ENCODE measurements around the gene PRICKLE2. TPM values are rescaled to one million over a fixed set of nuclear protein-coding genes. Genes with fewer than 3 reads are reported as not detected.

Gene PRICKLE2
- total and polyA plus RNA-seq, 2 experiments from 2014 or later = 1.1 to 12.5 TPM

- Histone ChIP-seq H3F3A (replicated peaks; ENCODE audit: low read depth) (no peaks in the 10 kb centered on the region), H3K9me2 (ENCODE audit: insufficient read depth) (no peaks in the 10 kb centered on the region; the same call in 1 of the 2 replicates), H2AFZ (no peak overlapping the region), H3K4me1 (ENCODE audit: insufficient read depth) (peaks cover 30% of the 10 kb centered on the region), H3K36me3 (ENCODE audit: insufficient read depth) (no peaks in the 10 kb centered on the region), H3K27me3 (ENCODE audit: insufficient read depth) (no peaks in the 10 kb centered on the region), H3K4me3 (0 out of 2 replicates have a peak overlapping the region, but pooled peaks have one; percentile 12), H3K27ac (ENCODE audit: low read depth) (peak overlapping the region; percentile 73), H3K79me2 (replicated peaks; ENCODE audit: insufficient read depth) (no peaks in the 10 kb centered on the region), H3K4me2 (peak overlapping the region; percentile 55), H4K20me1 (replicated peaks; ENCODE audit: insufficient read depth) (no peaks in the 10 kb centered on the region)
- peaks cover 2% of the 10 kb centered on the region for H3K27me3 Mint-ChIP-seq (ENCODE audit: insufficient read depth, low read depth, poor library complexity)
- peak; percentile 91 for ATAC-seq
- TF ChIP-seq CTCF (conservative IDR thresholded peaks at IDR 0.05; ENCODE audit: low read depth in 2 of 2) (peak in 1 of 2 experiments; percentile 23; a peak in 2 of 4 replicates), REST (IDR thresholded peaks at IDR 0.05; ENCODE audit: unreplicated experiment) (no peak)
- no peak overlapping the region for H3K4me3 Mint-ChIP-seq
- peaks cover 45% of the 10 kb centered on the region for H3K4me1 Mint-ChIP-seq
- H3K27ac Mint-ChIP-seq = peak overlapping the region; percentile 78
- H3K9me3 Mint-ChIP-seq = no peaks in the 10 kb centered on the region; the same call in 2 of the 3 replicates
- H3K36me3 Mint-ChIP-seq (ENCODE audit: low read depth) = no peaks in the 10 kb centered on the region
- DNase-seq (ENCODE audit: low spot score) = peak; percentile 74
Measured at GRCh38 chr3:64094713-64095079, 130.6 kb downstream of the PRICKLE2 start.

GRCh38 chr3:64093825-64094712, 131.2 kb downstream of the PRICKLE2 start:
- Mint-ChIP-seq H3K4me1 (peaks cover 49% of the 10 kb centered on the region), H3K36me3 (ENCODE audit: low read depth) (no peaks in the 10 kb centered on the region), H3K9me3 (no peaks in the 10 kb centered on the region; the same call in 2 of the 3 replicates), H3K4me3 (no peak overlapping the region), H3K27ac (peak overlapping the region; percentile 86), H3K27me3 (ENCODE audit: insufficient read depth, low read depth, poor library complexity) (peaks cover 2% of the 10 kb centered on the region)
- Histone ChIP-seq H3F3A (replicated peaks; ENCODE audit: low read depth) (no peaks in the 10 kb centered on the region), H3K4me3 (0 out of 2 replicates have a peak overlapping the region, but pooled peaks have one; percentile 12), H3K4me1 (ENCODE audit: insufficient read depth) (peaks cover 30% of the 10 kb centered on the region), H3K27me3 (ENCODE audit: insufficient read depth) (no peaks in the 10 kb centered on the region), H3K4me2 (peak overlapping the region; percentile 55), H3K27ac (ENCODE audit: low read depth) (peak overlapping the region; percentile 73; the same call in 1 of the 2 replicates), H2AFZ (no peak overlapping the region), H3K79me2 (replicated peaks; ENCODE audit: insufficient read depth) (no peaks in the 10 kb centered on the region), H3K36me3 (ENCODE audit: insufficient read depth) (no peaks in the 10 kb centered on the region), H4K20me1 (replicated peaks; ENCODE audit: insufficient read depth) (no peaks in the 10 kb centered on the region), H3K9me2 (ENCODE audit: insufficient read depth) (no peaks in the 10 kb centered on the region; the same call in 1 of the 2 replicates)
- ATAC-seq (peak; percentile 17; the same call in 2 of the 3 replicates), DNase-seq (ENCODE audit: low spot score) (no peak)
- TF ChIP-seq ZNF114 (CRISPR knock-in tag; IDR thresholded peaks at IDR 0.05) (no peak), STAT1 (IDR thresholded peaks at IDR 0.05; ENCODE audit: unreplicated experiment) (no peak), EZH2phosphoT487 (IDR thresholded peaks at IDR 0.05; ENCODE audit: unreplicated experiment) (no peak), CREB1 (CRISPR knock-in tag; IDR thresholded peaks at IDR 0.05; ENCODE audit: low read depth) (no peak), ZNF462 (CRISPR knock-in tag; IDR thresholded peaks at IDR 0.05) (no peak)

Measured in GM23338 (cell line).